B cell (primary cell): ENCODE data around the gene GPER1. TPM values are rescaled to one million over a fixed set of nuclear protein-coding genes. Genes with fewer than 3 reads are reported as not detected.
A peak's percentile ranks its signal among the peaks of the same experiment; 100 is the strongest.

Experiments used
- ATAC-seq: fragments of 200-7000 bp; cut with Tn5 transposase; one replicate; pipeline ENCODE4 v1.10.0; 2021; ENCODE audit warnings: low read depth, mild to moderate bottlenecking, moderate number of reproducible peaks, moderate library complexity
- CTCF ChIA-PET: fragments of 350-600 bp; sonication (Branson Sonifier 250); formaldehyde crosslinking; loops from one replicate; lab custom pipeline; 2021; ENCODE audit warnings: antibody characterized with exemption, inconsistent platforms; lab: Charles Lee
- POLR2A ChIA-PET: fragments of 350-600 bp; sonication (Branson Sonifier 250); formaldehyde crosslinking; loops from one replicate; lab custom pipeline; 2021; ENCODE audit warnings: antibody characterized with exemption; lab: Charles Lee
- DNase-seq: peaks from one replicate; pipeline ENCODE4 v3.0.0; 2013
- H2AFZ ChIP-seq: 2 replicates; pipeline ENCODE4 v1.6.1; 2012; ENCODE audit warnings: mild to moderate bottlenecking, low read depth, low read length; ENCODE audit not compliant: insufficient read depth, poor library complexity, severe bottlenecking
- H3K27ac ChIP-seq, 2 donors: 1 replicate in 1 of 2; 2 replicates in 1 of 2; pipeline ENCODE4 v1.5.1; 2012 to 2013; ENCODE audit warnings: low read length in 2 of 2, mild to moderate bottlenecking in 2 of 2, moderate library complexity in 1 of 2
- H3K27me3 ChIP-seq, 4 experiments: fragments of 200-600 bp in 1 of 4; sonication (generic) in 1 of 4; replicated peaks in 1 of 4; 1 replicate in 2 of 4; 2 replicates in 2 of 4; pipeline versions ENCODE4 v1.6.1 to v1.7.0; 2013 to 2016; ENCODE audit warnings: low read length in 3 of 4, mild to moderate bottlenecking in 2 of 4, mixed read lengths in 1 of 4, moderate library complexity in 1 of 4; ENCODE audit not compliant: insufficient read depth in 4 of 4, control insufficient read depth in 3 of 4; ENCODE audit errors: control extremely low read depth in 1 of 4
- H3K36me3 ChIP-seq, 2 experiments: replicated peaks in 1 of 2; 1 replicate in 1 of 2; 2 replicates in 1 of 2; pipeline versions ENCODE4 v1.6.1 to v1.7.1; 2013; ENCODE audit warnings: low read length in 1 of 2; ENCODE audit not compliant: insufficient read depth in 2 of 2, control insufficient read depth in 1 of 2; ENCODE audit errors: control extremely low read depth in 1 of 2, extremely low read depth in 1 of 2
- H3K4me1 ChIP-seq, 2 donors: fragments of 200-600 bp in 1 of 2; sonication (generic) in 1 of 2; 1 replicate in 1 of 2; 2 replicates in 1 of 2; pipeline versions ENCODE4 v1.5.1 to v1.6.1; 2013 to 2017; ENCODE audit warnings: low read length in 2 of 2; ENCODE audit not compliant: control insufficient read depth in 2 of 2, insufficient read depth in 2 of 2
- H3K4me2 ChIP-seq: replicated peaks from 2 replicates; pipeline ENCODE3; 2012; ENCODE audit warnings: mild to moderate bottlenecking, low read depth, low read length; ENCODE audit not compliant: poor library complexity, severe bottlenecking
- H3K4me3 ChIP-seq, 5 experiments: fragments of 200-600 bp in 1 of 5; sonication (generic) in 1 of 5; 1 replicate in 3 of 5; 2 replicates in 2 of 5; pipeline versions ENCODE4 v1.5.1 to v1.7.0; 2011 to 2016; ENCODE audit warnings: low read length in 4 of 5, mild to moderate bottlenecking in 4 of 5, low read depth in 2 of 5, control low read depth in 1 of 5, moderate library complexity in 1 of 5; ENCODE audit not compliant: insufficient read depth in 1 of 5; ENCODE audit errors: control extremely low read depth in 1 of 5, extremely low read depth in 1 of 5
- H3K79me2 ChIP-seq: fragments of 200-600 bp; sonication (generic); one replicate; pipeline ENCODE4 v1.6.0; 2016; ENCODE audit warnings: low read length; ENCODE audit not compliant: control insufficient read depth, insufficient read depth
- H3K9ac ChIP-seq: fragments of 200-600 bp; sonication (generic); 2 replicates; pipeline ENCODE4 v1.6.1; 2017; ENCODE audit warnings: mild to moderate bottlenecking, low read length, moderate library complexity
- H3K9me3 ChIP-seq, 3 donors: one replicate each; pipeline versions ENCODE4 v1.6.1 to v1.7.1; 2013; ENCODE audit warnings: low read length in 2 of 3; ENCODE audit not compliant: control insufficient read depth in 2 of 3, insufficient read depth in 1 of 3; ENCODE audit errors: control extremely low read depth in 1 of 3
- H4K20me1 ChIP-seq: 2 replicates; pipeline ENCODE4 v1.6.0; 2012; ENCODE audit warnings: mild to moderate bottlenecking, low read length; ENCODE audit not compliant: insufficient read depth, control insufficient read depth, poor library complexity, severe bottlenecking
- H3K27ac Mint-ChIP-seq: one replicate; pipeline ENCODE4 v1.8.0; 2021; ENCODE audit warnings: mixed read lengths
- H3K27me3 Mint-ChIP-seq: one replicate; pipeline ENCODE4 v1.8.0; 2021; ENCODE audit warnings: mixed read lengths
- H3K4me1 Mint-ChIP-seq: one replicate; pipeline ENCODE4 v1.8.0; 2021; ENCODE audit warnings: mixed read lengths
- H3K4me3 Mint-ChIP-seq: one replicate; pipeline ENCODE4 v1.8.0; 2021; ENCODE audit warnings: mixed read lengths
- H3K9me3 Mint-ChIP-seq: one replicate; pipeline ENCODE4 v1.8.0; 2022; ENCODE audit warnings: mixed read lengths; ENCODE audit not compliant: insufficient read depth
- CTCF ChIP-seq: fragments of 200-600 bp; IDR thresholded peaks from one replicate; pipeline ENCODE4 v1.8.0; 2022; ENCODE audit warnings: antibody characterized with exemption, mild to moderate bottlenecking
- EZH2 ChIP-seq: IDR thresholded peaks from 2 replicates; pipeline ENCODE4 v1.6.1; 2012; ENCODE audit warnings: borderline replicate concordance, low read depth, mild to moderate bottlenecking, moderate library complexity, low read length; ENCODE audit not compliant: insufficient read depth, poor library complexity, severe bottlenecking
- WGBS: methylation state at CpG from one replicate; pipeline ENCODE4 v1.1.5; 2013; ENCODE audit warnings: missing lambda C conversion rate; ENCODE audit not compliant: insufficient coverage; 5-methylcytosine and 5-hydroxymethylcytosine counted together
- intact Hi-C: fragments of 100-400 bp; cut with micrococcal nuclease; formaldehyde crosslinking; loops from one replicate; pipeline ENCODE4 v1.10.0; 2022
- polyA plus RNA-seq: library from polyadenylated mRNA; depleted of rRNA; stranded (reverse); fragments of >200 nt; gene quantifications from 2 replicates; pipeline ENCODE4 v1.2.3, GENCODE V29; 2012
- total RNA-seq, 2 donors: library from RNA; stranded (reverse); fragments of 120-200 nt in 1 of 2; gene quantifications; 1 replicate in 1 of 2; 2 replicates in 1 of 2; pipeline versions ENCODE4 v1.2.3 to v1.2.4, GENCODE V29; 2013 to 2022

Gene GPER1
- total and polyA plus RNA-seq, 2 donors (not counting 1 experiment from before 2014, with no cell fraction given): 3.2 to 21.3 TPM

- ATAC-seq: peak; percentile 28
- Histone ChIP-seq H2AFZ (peak overlapping the region; percentile 18), H3K27me3 (peaks cover 0 to 6% (median 3%) of the 10 kb centered on the region in 4 experiments), H3K9me3 (peaks cover 0 to 8% (median 0%) of the 10 kb centered on the region in 3 donors), H3K4me3 (peak overlapping the region in 3 of 5 experiments; percentile 0 to 39 (median 20)), H3K27ac (no peak overlapping the region), H3K4me1 (peaks cover 7 to 31% of the 10 kb centered on the region in 2 donors), H3K36me3 (no peaks in the 10 kb centered on the region), H4K20me1 (no peaks in the 10 kb centered on the region), H3K9ac (peak overlapping the region; percentile 36), H3K79me2 (peaks cover 9% of the 10 kb centered on the region), H3K4me2 (peak overlapping the region; percentile 47)
- TF ChIP-seq CTCF: no peak
- no peak for TF ChIP-seq EZH2
- ChIA-PET POLR2A (interaction anchor here (2.0 to 2.2 kb wide), 2 partner anchors 17 to 35 kb away, joined by 5 to 7 read pairs; a partner anchor contains a TSS), CTCF (interaction anchor here (0.6 to 4.7 kb wide), 6 partner anchors 16 to 159 kb away, joined by 3 to 20 read pairs (median 10); partner anchors contain the start of gene GPER1)
- WGBS: 66% methylated on average over 34 of the region's 34 CpGs
- H3K27ac Mint-ChIP-seq: no peak overlapping the region
- peaks cover 7% of the 10 kb centered on the region for H3K27me3 Mint-ChIP-seq
- intact Hi-C loops: loop anchor here (2.0 kb wide), 1 partner anchor 16 kb away; no protein-coding TSS in a partner anchor
- no peaks in the 10 kb centered on the region for H3K9me3 Mint-ChIP-seq
- H3K4me3 Mint-ChIP-seq: peak overlapping the region; percentile 84
- peaks cover 35% of the 10 kb centered on the region for H3K4me1 Mint-ChIP-seq
- DNase-seq: peak; percentile 51
Observed at GRCh38 chr7:1103009-1103788, 15.3 kb downstream of the GPER1 start.
